Fibroblast of lung (primary cell): ENCODE results near the gene ITPR1. TPM values are rescaled to one million over a fixed set of nuclear protein-coding genes. Genes with fewer than 3 reads are reported as not detected.

Experiments used
- DNase-seq, 2 donors: peaks; one replicate each; pipeline versions ENCODE4 v3.0.0 to v3.0.0-alpha.2; 2010; ENCODE audit warnings: low read depth in 2 of 2
- H2AFZ ChIP-seq: 2 replicates; pipeline ENCODE4 v1.5.1; 2012; ENCODE audit warnings: low read length, control low read depth, inconsistent platforms
- H3K27ac ChIP-seq: 2 replicates; pipeline ENCODE4 v1.5.1; 2011; ENCODE audit warnings: low read length, control low read depth; ENCODE audit not compliant: insufficient read depth
- H3K27me3 ChIP-seq: 2 replicates; pipeline ENCODE4 v1.5.1; 2011; ENCODE audit warnings: mild to moderate bottlenecking, low read length; ENCODE audit not compliant: control insufficient read depth, insufficient read depth
- H3K36me3 ChIP-seq: 2 replicates; pipeline ENCODE4 v1.5.1; 2011; ENCODE audit warnings: low read length; ENCODE audit not compliant: control insufficient read depth, insufficient read depth
- H3K4me1 ChIP-seq: 2 replicates; pipeline ENCODE4 v1.5.1; 2011; ENCODE audit warnings: low read length; ENCODE audit not compliant: control insufficient read depth, insufficient read depth; ENCODE audit errors: extremely low read depth
- H3K4me2 ChIP-seq: 2 replicates; pipeline ENCODE4 v1.5.1; 2011; ENCODE audit warnings: low read length, control low read depth; ENCODE audit not compliant: insufficient read depth; ENCODE audit errors: extremely low read depth
- H3K4me3 ChIP-seq, 4 experiments: fragments of 200-600 bp in 1 of 4; sonication (generic) in 1 of 4; replicated peaks in 1 of 4; 2 replicates each; pipeline ENCODE4 v1.5.1; 2011 to 2016; ENCODE audit warnings: low read length in 4 of 4, low read depth in 3 of 4, mild to moderate bottlenecking in 3 of 4, control low read depth in 2 of 4, inconsistent platforms in 1 of 4, mixed read lengths in 1 of 4; ENCODE audit not compliant: insufficient read depth in 1 of 4; ENCODE audit errors: control extremely low read depth in 1 of 4
- H3K79me2 ChIP-seq: 2 replicates; pipeline ENCODE4 v1.5.1; 2012; ENCODE audit warnings: mild to moderate bottlenecking, low read length, inconsistent platforms; ENCODE audit not compliant: control insufficient read depth, insufficient read depth
- H3K9ac ChIP-seq: 2 replicates; pipeline ENCODE4 v1.5.1; 2011; ENCODE audit warnings: mild to moderate bottlenecking, low read length, control low read depth; ENCODE audit not compliant: insufficient read depth
- H3K9me3 ChIP-seq: 2 replicates; pipeline ENCODE4 v1.5.1; 2012; ENCODE audit warnings: low read depth, low read length; ENCODE audit not compliant: control insufficient read depth, insufficient read depth
- H4K20me1 ChIP-seq: 2 replicates; pipeline ENCODE4 v1.5.1; 2011; ENCODE audit warnings: low read length; ENCODE audit not compliant: control insufficient read depth, insufficient read depth; ENCODE audit errors: extremely low read depth
- CTCF ChIP-seq, 2 donors: IDR thresholded peaks in 1 of 2; conservative IDR thresholded peaks in 1 of 2; 1 replicate in 1 of 2; 2 replicates in 1 of 2; pipeline ENCODE4 v1.5.1; 2011 to 2012; ENCODE audit warnings: low read length in 2 of 2, control low read depth in 1 of 2, inconsistent platforms in 1 of 2, low read depth in 1 of 2, mild to moderate bottlenecking in 1 of 2
- EZH2 ChIP-seq: IDR thresholded peaks from 2 replicates; pipeline ENCODE4 v1.5.1; 2012; ENCODE audit warnings: low read length, control low read depth, mild to moderate bottlenecking; ENCODE audit errors: missing control alignments
- polyA plus RNA-seq, 2 donors: library from polyadenylated mRNA; depleted of rRNA in 1 of 2; stranded (reverse) in 1 of 2; unstranded in 1 of 2; fragments of >200 nt; gene quantifications; 2 replicates each; pipeline ENCODE4 v1.2.1, GENCODE V29; 2011 to 2012; ENCODE audit warnings: missing spikeins in 1 of 2
- total RNA-seq: library from RNA; depleted of rRNA; stranded (reverse); fragments of >200 nt; gene quantifications from 2 replicates; pipeline ENCODE4 v1.2.1, GENCODE V29; 2014

The ITPR1 gene
- total and polyA plus RNA-seq, 2 donors (not counting 1 experiment from before 2014, with no cell fraction given): 19.2 to 87.0 TPM

- Histone ChIP-seq H3K27me3 (no peaks in the 10 kb centered on the region), H3K4me2 (peak overlapping the region; percentile 23), H2AFZ (no peak overlapping the region), H3K36me3 (no peaks in the 10 kb centered on the region), H3K9me3 (no peaks in the 10 kb centered on the region), H3K4me1 (peaks cover 10% of the 10 kb centered on the region), H3K79me2 (no peaks in the 10 kb centered on the region), H4K20me1 (no peaks in the 10 kb centered on the region), H3K27ac (no peak overlapping the region), H3K9ac (no peak overlapping the region), H3K4me3 (no peak overlapping the region)
- DNase-seq: peak; percentile 52 to 77
- TF ChIP-seq EZH2 (no peak), CTCF (conservative IDR thresholded peaks at IDR 0.05 in 1 of 2, IDR thresholded peaks at IDR 0.05 in 1 of 2; ENCODE audit: low read depth in 1 of 2, low read length in 2 of 2) (no peak)
Measured at GRCh38 chr3:4826237-4827100, 333.3 kb downstream of the ITPR1 start.

DNA sequence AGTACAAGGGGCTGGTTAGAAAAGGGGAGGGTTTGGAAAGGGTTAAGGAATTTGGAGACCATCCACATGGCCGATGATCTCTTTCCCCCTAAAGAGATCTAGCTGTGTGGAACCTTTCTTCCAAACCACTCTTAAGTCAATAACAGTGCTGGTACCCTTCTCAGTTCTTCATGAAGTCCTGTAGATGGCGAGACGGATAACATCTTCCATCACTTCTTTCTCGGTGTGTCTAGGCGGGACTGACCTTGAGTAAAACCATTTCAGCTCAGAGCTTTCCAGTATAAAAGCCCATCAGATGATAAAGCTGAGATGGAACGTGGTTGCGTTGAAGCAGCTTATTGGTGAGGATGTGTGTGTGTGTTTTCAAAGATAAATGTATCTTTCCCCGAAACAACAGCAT, 334.6 kb downstream of the ITPR1 start:
- no peak overlapping the region for H3K9ac ChIP-seq
- H3K27me3 ChIP-seq: no peaks in the 10 kb centered on the region
- no peak for TF ChIP-seq CTCF (conservative IDR thresholded peaks at IDR 0.05 in 1 of 2, IDR thresholded peaks at IDR 0.05 in 1 of 2; ENCODE audit: low read depth in 1 of 2, low read length in 2 of 2)
- TF ChIP-seq EZH2: no peak
- no peaks in the 10 kb centered on the region for H3K79me2 ChIP-seq
- no peaks in the 10 kb centered on the region for H4K20me1 ChIP-seq
- no peak overlapping the region for H3K27ac ChIP-seq
- no peak overlapping the region for H2AFZ ChIP-seq
- H3K36me3 ChIP-seq: no peaks in the 10 kb centered on the region
- no peak overlapping the region for H3K4me3 ChIP-seq
- no peaks in the 10 kb centered on the region for H3K9me3 ChIP-seq
- H3K4me1 ChIP-seq: peaks cover 14% of the 10 kb centered on the region
- no peak for DNase-seq
- no peak overlapping the region for H3K4me2 ChIP-seq

- H3K4me1 ChIP-seq: peaks cover 14% of the 10 kb centered on the region
- H3K9ac ChIP-seq: no peak overlapping the region
- no peaks in the 10 kb centered on the region for H4K20me1 ChIP-seq
- H3K79me2 ChIP-seq: no peaks in the 10 kb centered on the region
- no peak overlapping the region for H3K4me2 ChIP-seq
- H2AFZ ChIP-seq: no peak overlapping the region
- peak; percentile 54 to 93 for DNase-seq
- no peaks in the 10 kb centered on the region for H3K36me3 ChIP-seq
- H3K27me3 ChIP-seq: no peaks in the 10 kb centered on the region
- no peak for TF ChIP-seq EZH2
- no peak for TF ChIP-seq CTCF (conservative IDR thresholded peaks at IDR 0.05 in 1 of 2, IDR thresholded peaks at IDR 0.05 in 1 of 2; ENCODE audit: low read depth in 1 of 2, low read length in 2 of 2)
- no peaks in the 10 kb centered on the region for H3K9me3 ChIP-seq
- H3K27ac ChIP-seq: no peak overlapping the region
- H3K4me3 ChIP-seq: no peak overlapping the region
Measured at GRCh38 chr3:4828279-4829030, 335.3 kb downstream of the ITPR1 start.
